K562 (cell line): ENCODE results near the gene ACLY. TPM values are rescaled to one million over a fixed set of nuclear protein-coding genes. Genes with fewer than 3 reads are reported as not detected.

Source experiments
- BRCA1 ChIP-seq, 2 experiments: fragments of 450-650 bp in 1 of 2; sonication (generic) in 1 of 2; formaldehyde crosslinking in 1 of 2; IDR thresholded peaks; 2 replicates each; pipeline versions ENCODE4 v1.5.0 to v1.6.1; 2017 to 2020; ENCODE audit warnings: mild to moderate bottlenecking in 1 of 2, missing genetic modification reagents in 1 of 2
- CHD1 ChIP-seq: fragments of 200-600 bp; sonication (generic); IDR thresholded peaks from one replicate; pipeline ENCODE4 v1.6.1; 2012; ENCODE audit warnings: mild to moderate bottlenecking, moderate library complexity, low read length, inconsistent platforms
- DACH1 ChIP-seq: fragments of 450-650 bp; IDR thresholded peaks from 2 replicates; pipeline ENCODE4 v1.6.1; 2018; ENCODE audit not compliant: partially characterized antibody
- EP400 ChIP-seq: fragments of 450-650 bp; IDR thresholded peaks from 2 replicates; pipeline ENCODE4 v1.6.1; 2017; ENCODE audit warnings: antibody characterized with exemption, mild to moderate bottlenecking, moderate library complexity
- PTTG1 ChIP-seq: fragments of 450-650 bp; IDR thresholded peaks from 2 replicates; pipeline ENCODE4 v1.6.1; 2016; ENCODE audit warnings: low read depth, mild to moderate bottlenecking, missing genetic modification characterization, missing compliant biosample characterization
- RBBP5 ChIP-seq: fragments of 200-600 bp; sonication (generic); IDR thresholded peaks from 2 replicates; pipeline ENCODE4 v1.6.1; 2012; ENCODE audit warnings: borderline replicate concordance, mild to moderate bottlenecking, low read length, control low read depth, inconsistent platforms; ENCODE audit not compliant: insufficient read depth, poor library complexity, severe bottlenecking
- RBFOX2 ChIP-seq: fragments of 200-400 bp; formaldehyde crosslinking; IDR thresholded peaks from 2 replicates; pipeline ENCODE4 v1.6.1; 2017; ENCODE audit warnings: low read depth, mild to moderate bottlenecking, low read length, moderate library complexity
- STAG1 ChIP-seq: sonication (generic); formaldehyde crosslinking; IDR thresholded peaks from 2 replicates; pipeline ENCODE4 v1.5.0; 2020; ENCODE audit warnings: missing genetic modification reagents, borderline replicate concordance
- XRCC4 ChIP-seq: IDR thresholded peaks from one replicate; pipeline ENCODE4 v1.6.1; 2011; ENCODE audit not compliant: insufficient read depth, insufficient read length; ENCODE audit errors: extremely low read depth
- ZNF445 ChIP-seq: fragments of 250-450 bp; sonication (Bioruptor Pico); IDR thresholded peaks from 2 replicates; pipeline ENCODE4 v1.4.0; 2020; ENCODE audit warnings: low read depth, mild to moderate bottlenecking, moderate library complexity
- polyA plus RNA-seq, 8 experiments: library from polyadenylated mRNA; depleted of rRNA in 4 of 8; stranded (reverse) in 5 of 8; unstranded in 3 of 8; fragments of >200 nt; fragmentation: Nextera tagmentation in 2 of 8; fragmentation: Illumina TruSeq in 1 of 8; extraction: Ambion mirVana in 2 of 8; extraction: Trizol in 1 of 8; gene quantifications; 2 replicates each; pipeline versions ENCODE4 v1.2.1 to v1.2.3, GENCODE V29; 2011 to 2014; ENCODE audit warnings: inconsistent platforms in 1 of 8, missing spikeins in 1 of 8
- total RNA-seq, 7 experiments: library from RNA; depleted of rRNA in 6 of 7; stranded (reverse); fragments of >200 nt in 6 of 7; fragmentation: Illumina TruSeq in 2 of 7; extraction: Trizol in 2 of 7; gene quantifications; 2 replicates each; pipeline versions ENCODE4 v1.2.1 to v1.2.3, GENCODE V29; 2011 to 2021; ENCODE audit warnings: low replicate concordance in 1 of 7
- TF ChIP-seq, protein P1 (sequence below): fragments of 250-450 bp; sonication (Bioruptor Pico); IDR thresholded peaks from 2 replicates; pipeline ENCODE4 v1.4.0; 2020
- TF ChIP-seq, protein P2 (sequence below): sonication (generic); formaldehyde crosslinking; IDR thresholded peaks from 2 replicates; pipeline ENCODE4 v1.8.1; 2022; ENCODE audit warnings: missing genetic modification reagents
- TF ChIP-seq, protein P3 (sequence below): fragments of 450-650 bp; IDR thresholded peaks from 2 replicates; pipeline ENCODE4 v1.6.1; 2016; ENCODE audit warnings: low read depth, mild to moderate bottlenecking, moderate library complexity
- TF ChIP-seq, protein P4 (sequence below), 2 experiments: fragments of 450-650 bp; conservative IDR thresholded peaks; 2 replicates each; pipeline ENCODE4 v1.6.1; 2017; ENCODE audit warnings: mild to moderate bottlenecking in 2 of 2, moderate library complexity in 2 of 2
- TF ChIP-seq, protein P5 (sequence below): fragments of 250-450 bp; sonication (Bioruptor Pico); IDR thresholded peaks from 2 replicates; pipeline ENCODE4 v1.8.0; 2022; ENCODE audit warnings: inconsistent platforms

The ACLY gene
- total and polyA plus RNA-seq, 9 of the 15 experiments (the other 6 are each of a cell fraction or from before 2014, with no cell fraction given): 42.9 to 280 (median 125) TPM

DNA sequence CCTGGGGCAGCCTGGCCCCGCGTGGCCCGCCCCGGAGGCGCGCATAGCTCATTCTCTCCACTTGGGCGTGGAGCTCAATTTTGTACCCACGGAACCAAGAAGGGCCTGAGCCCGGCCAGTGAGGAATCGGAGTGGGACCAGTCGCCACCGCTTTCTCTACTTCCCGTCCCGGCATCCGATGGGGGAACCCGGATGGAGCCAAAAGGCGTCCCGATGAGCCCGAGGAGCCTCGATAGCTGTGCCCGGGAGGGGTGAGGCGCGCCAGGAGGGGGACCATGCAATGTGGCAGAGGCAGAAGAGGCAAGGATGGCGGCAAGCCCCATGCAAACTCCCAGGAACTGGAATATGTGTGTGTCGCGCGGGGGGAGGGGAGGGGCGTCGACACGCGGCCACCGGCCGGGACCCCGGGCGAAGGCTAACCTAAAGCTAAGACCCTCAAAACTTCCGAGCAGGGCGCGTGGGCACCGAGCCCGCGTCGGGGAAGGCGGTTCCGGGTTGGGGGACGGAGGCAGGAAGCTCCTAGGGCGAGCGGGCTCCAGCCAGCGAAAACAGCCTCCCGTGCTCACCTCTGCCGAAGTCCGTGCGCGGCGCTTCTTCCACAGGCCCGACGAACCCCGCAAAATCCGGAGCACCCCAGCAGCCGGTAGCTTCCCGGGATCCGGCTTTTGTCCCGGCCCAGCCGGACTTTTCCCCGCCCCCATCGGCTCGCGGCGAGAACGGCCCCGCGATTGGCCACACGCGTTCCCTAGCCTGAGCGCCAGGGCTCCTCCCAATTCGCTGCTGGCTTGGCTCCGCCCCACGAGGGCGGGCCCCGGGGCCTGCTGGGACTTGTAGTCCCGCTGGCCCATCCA lies at the start of gene ACLY (continued):
- TF ChIP-seq, protein P1, sequence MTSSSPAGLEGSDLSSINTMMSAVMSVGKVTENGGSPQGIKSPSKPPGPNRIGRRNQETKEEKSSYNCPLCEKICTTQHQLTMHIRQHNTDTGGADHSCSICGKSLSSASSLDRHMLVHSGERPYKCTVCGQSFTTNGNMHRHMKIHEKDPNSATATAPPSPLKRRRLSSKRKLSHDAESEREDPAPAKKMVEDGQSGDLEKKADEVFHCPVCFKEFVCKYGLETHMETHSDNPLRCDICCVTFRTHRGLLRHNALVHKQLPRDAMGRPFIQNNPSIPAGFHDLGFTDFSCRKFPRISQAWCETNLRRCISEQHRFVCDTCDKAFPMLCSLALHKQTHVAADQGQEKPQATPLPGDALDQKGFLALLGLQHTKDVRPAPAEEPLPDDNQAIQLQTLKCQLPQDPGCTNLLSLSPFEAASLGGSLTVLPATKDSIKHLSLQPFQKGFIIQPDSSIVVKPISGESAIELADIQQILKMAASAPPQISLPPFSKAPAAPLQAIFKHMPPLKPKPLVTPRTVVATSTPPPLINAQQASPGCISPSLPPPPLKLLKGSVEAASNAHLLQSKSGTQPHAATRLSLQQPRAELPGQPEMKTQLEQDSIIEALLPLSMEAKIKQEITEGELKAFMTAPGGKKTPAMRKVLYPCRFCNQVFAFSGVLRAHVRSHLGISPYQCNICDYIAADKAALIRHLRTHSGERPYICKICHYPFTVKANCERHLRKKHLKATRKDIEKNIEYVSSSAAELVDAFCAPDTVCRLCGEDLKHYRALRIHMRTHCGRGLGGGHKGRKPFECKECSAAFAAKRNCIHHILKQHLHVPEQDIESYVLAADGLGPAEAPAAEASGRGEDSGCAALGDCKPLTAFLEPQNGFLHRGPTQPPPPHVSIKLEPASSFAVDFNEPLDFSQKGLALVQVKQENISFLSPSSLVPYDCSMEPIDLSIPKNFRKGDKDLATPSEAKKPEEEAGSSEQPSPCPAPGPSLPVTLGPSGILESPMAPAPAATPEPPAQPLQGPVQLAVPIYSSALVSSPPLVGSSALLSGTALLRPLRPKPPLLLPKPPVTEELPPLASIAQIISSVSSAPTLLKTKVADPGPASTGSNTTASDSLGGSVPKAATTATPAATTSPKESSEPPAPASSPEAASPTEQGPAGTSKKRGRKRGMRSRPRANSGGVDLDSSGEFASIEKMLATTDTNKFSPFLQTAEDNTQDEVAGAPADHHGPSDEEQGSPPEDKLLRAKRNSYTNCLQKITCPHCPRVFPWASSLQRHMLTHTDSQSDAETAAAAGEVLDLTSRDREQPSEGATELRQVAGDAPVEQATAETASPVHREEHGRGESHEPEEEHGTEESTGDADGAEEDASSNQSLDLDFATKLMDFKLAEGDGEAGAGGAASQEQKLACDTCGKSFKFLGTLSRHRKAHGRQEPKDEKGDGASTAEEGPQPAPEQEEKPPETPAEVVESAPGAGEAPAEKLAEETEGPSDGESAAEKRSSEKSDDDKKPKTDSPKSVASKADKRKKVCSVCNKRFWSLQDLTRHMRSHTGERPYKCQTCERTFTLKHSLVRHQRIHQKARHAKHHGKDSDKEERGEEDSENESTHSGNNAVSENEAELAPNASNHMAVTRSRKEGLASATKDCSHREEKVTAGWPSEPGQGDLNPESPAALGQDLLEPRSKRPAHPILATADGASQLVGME (CRISPR knock-in tag): no peak
- TF ChIP-seq BRCA1 (IDR thresholded peaks at IDR 0.05) (no peak), BRCA1 (CRISPR knock-in tag; IDR thresholded peaks at IDR 0.05) (no peak), ZNF445 (CRISPR knock-in tag) (no peak), RBBP5 (peak; percentile 81), CHD1 (peak; percentile 86), DACH1 (no peak), EP400 (peak; percentile 70; the same call in 1 of the 2 replicates), XRCC4 (no peak), PTTG1 (tag) (no peak), STAG1 (CRISPR knock-in tag) (no peak), RBFOX2 (peak; percentile 88)
- TF ChIP-seq, protein P2, sequence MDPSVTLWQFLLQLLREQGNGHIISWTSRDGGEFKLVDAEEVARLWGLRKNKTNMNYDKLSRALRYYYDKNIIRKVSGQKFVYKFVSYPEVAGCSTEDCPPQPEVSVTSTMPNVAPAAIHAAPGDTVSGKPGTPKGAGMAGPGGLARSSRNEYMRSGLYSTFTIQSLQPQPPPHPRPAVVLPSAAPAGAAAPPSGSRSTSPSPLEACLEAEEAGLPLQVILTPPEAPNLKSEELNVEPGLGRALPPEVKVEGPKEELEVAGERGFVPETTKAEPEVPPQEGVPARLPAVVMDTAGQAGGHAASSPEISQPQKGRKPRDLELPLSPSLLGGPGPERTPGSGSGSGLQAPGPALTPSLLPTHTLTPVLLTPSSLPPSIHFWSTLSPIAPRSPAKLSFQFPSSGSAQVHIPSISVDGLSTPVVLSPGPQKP (CRISPR knock-in tag): no peak
- TF ChIP-seq, protein P3, sequence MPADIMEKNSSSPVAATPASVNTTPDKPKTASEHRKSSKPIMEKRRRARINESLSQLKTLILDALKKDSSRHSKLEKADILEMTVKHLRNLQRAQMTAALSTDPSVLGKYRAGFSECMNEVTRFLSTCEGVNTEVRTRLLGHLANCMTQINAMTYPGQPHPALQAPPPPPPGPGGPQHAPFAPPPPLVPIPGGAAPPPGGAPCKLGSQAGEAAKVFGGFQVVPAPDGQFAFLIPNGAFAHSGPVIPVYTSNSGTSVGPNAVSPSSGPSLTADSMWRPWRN: no peak
- TF ChIP-seq, protein P4, sequence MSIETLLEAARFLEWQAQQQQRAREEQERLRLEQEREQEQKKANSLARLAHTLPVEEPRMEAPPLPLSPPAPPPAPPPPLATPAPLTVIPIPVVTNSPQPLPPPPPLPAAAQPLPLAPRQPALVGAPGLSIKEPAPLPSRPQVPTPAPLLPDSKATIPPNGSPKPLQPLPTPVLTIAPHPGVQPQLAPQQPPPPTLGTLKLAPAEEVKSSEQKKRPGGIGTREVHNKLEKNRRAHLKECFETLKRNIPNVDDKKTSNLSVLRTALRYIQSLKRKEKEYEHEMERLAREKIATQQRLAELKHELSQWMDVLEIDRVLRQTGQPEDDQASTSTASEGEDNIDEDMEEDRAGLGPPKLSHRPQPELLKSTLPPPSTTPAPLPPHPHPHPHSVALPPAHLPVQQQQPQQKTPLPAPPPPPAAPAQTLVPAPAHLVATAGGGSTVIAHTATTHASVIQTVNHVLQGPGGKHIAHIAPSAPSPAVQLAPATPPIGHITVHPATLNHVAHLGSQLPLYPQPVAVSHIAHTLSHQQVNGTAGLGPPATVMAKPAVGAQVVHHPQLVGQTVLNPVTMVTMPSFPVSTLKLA (conservative IDR thresholded peaks at IDR 0.05): peak; percentile 47 to 76
- TF ChIP-seq, protein P5, sequence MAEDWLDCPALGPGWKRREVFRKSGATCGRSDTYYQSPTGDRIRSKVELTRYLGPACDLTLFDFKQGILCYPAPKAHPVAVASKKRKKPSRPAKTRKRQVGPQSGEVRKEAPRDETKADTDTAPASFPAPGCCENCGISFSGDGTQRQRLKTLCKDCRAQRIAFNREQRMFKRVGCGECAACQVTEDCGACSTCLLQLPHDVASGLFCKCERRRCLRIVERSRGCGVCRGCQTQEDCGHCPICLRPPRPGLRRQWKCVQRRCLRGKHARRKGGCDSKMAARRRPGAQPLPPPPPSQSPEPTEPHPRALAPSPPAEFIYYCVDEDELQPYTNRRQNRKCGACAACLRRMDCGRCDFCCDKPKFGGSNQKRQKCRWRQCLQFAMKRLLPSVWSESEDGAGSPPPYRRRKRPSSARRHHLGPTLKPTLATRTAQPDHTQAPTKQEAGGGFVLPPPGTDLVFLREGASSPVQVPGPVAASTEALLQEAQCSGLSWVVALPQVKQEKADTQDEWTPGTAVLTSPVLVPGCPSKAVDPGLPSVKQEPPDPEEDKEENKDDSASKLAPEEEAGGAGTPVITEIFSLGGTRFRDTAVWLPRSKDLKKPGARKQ (CRISPR knock-in tag): no peak
